ENCODE results near the gene IGF1.
"Not testable (repeated sequence)": the region's sequence is repeated elsewhere in the genome, so short reads cannot be mapped to it uniquely, and the experiment has no call there.

The IGF1 gene

DNA sequence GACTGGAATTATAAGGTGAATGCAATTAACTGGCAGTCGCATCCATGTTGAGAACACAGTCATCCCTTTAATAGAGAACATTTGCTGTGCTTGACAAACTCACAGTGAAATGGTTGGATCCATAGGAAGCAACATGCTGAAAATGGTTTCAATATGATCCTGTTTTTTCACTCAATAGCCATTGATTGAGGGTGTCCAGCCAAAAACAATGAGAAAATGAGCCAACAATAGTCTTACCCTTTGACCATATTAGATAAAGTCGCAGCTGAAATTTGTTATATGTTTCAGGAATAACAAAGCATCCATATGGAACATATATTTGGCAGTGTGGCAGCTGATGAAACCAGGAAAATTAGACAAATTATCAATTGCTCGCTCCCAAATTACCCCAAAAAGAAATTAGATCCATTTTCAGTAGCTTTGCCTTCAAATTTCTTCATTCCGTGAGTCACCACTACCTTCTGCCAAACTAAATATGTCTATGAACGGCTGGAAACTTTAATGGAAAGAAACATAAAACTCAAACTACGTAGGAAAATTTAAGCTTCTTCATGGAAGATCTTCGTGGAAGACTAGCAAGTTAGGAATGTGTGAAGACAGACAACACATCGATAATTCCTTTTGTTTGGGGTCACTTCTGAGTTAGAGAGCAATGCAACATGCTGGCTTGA, 17.4 kb downstream of the IGF1 start:
- no peak for DNase-seq (ENCODE audit: insufficient read length, low spot score)

DNA sequence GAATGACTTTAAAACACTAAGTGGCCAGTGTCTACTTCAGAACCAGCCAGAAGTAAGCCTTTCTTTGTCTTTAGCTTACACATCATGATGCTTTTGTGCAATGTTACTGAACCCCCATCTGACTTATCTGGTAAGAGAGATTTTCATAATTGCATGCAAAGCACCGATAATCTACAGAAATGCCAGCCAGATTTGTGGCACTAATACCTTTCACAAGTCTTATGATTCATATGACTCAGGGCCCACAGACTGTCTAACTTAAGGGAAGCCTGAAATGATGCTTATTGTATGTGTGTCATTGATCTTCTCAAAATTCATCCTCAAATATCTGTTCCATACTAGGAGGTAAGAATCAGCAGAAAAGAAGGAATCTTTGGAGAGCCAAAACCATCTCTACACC, 18.0 kb downstream of the IGF1 start:
- TF ChIP-seq POLR2A (IDR thresholded peaks at IDR 0.05; ENCODE audit: low read depth, low read length), result no peak
- no peak for DNase-seq (ENCODE audit: insufficient read length, low spot score)
- FAIRE-seq, result no peak

More for the DNA sequence above, 17.4 kb downstream of the IGF1 start:
- TF ChIP-seq POLR2A (IDR thresholded peaks at IDR 0.05; ENCODE audit: low read depth, low read length), result no peak
- no peak for FAIRE-seq

DNA sequence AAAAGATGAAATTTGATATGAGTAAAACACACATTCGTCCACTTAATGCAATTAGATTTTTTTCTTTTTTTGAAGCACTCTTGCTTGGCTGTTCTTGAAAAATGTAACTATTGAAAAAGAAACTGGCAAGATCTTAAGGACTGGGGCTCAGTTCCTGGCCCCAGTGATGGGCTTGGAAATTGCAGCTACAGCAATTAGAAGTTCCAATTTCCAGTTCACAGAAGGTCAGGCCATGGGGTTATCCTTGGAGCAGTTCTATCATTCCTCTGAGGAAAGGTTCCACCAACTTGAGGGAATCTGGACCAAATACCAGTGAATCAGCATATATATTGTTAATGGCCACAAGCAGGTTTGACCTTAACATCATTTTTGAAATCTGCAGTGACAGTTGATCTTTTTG, 18.9 kb downstream of the IGF1 start:
- no peak for DNase-seq (ENCODE audit: insufficient read length, low spot score)
- no peak for TF ChIP-seq POLR2A (IDR thresholded peaks at IDR 0.05; ENCODE audit: low read depth, low read length)
- no peak for FAIRE-seq

DNA sequence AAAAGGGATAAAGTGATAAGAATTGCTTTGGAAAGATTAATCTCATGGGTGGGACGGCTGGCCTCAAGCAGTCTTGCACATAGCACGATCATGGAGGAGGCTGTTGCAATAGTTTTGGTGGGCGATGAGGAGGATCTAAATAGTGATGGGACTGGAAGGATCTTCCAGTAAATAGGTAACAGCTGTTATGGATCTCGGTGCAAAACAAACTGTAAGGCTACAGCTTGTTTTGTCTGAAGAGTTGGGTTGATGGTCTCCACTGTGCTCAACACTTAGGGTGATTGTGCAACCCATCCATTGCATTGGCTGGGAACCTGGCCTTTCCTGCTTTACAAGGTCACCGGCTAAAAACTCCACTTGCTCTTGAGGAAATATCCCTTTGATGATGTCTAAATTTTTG, 21.0 kb downstream of the IGF1 start:
- FAIRE-seq (no peak), DNase-seq (ENCODE audit: insufficient read length, low spot score) (no peak)
- no peak for TF ChIP-seq POLR2A (IDR thresholded peaks at IDR 0.05; ENCODE audit: low read depth, low read length)

DNA sequence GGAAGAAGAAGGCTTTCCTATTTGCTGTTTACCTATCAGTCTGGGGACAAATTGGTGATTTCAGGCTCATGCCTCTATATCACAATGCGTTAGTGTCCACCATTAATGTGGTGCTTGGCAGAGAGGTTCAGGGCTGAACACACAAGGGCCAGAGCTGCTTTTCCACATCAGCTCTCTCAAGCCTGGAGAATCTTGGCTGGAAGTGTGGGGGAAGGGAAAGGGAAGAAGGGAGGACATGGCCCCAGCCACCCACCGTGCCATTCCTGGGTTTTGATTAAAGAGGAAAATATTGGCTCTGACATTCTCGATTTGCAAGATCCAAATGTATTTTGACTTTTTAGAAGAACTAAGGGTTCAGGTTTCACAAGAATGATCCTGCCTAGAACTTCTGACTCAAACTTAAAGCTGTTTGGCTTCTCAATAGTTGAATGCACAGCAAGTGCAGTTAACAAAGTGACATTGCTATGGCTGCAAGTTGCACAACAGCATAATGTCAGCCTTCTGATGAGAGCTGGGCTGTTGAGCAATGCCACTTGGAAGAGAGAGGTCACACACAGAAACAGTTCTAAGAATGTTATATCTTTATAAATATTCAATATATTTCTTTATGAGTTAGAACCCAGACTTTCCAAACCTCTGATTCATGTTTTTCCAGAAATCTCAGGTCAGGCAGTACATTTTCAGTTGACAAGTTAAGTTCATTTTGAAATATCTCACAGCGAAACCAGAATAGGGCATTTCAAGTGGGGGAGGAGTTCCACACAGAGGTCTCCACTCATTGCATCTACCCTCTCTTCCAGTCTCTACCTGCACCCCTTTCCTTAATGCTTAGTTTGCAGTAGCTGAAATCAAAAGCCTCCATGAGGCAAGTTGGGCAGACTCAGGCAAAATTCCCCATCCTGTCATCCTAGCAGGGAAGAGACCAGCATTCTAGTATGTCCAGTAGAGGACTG, 25.3 kb downstream of the IGF1 start:
- TF ChIP-seq POLR2A (IDR thresholded peaks at IDR 0.05; ENCODE audit: low read depth, low read length), result no peak
- no peak for FAIRE-seq
- no peak for DNase-seq (ENCODE audit: insufficient read length, low spot score)

DNA sequence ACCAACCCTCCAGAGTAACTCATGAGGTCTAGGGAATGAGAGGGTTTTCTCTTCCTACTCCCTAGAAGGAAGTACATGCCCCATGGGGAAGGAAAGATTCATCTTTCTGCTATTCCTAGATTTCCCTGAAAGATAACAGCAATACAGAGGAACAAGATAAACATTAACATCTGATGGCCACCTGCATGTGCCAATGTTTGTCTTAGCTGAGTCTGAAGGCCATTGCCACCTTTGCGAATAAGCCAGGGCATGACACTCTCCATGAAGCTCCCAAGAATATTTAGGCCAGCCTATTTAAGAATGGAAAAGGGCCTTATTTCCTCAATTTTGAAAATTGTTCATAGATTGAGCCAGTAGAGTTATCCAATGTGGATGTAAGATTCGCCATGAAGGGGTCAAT, 26.0 kb downstream of the IGF1 start:
- TF ChIP-seq POLR2A (IDR thresholded peaks at IDR 0.05; ENCODE audit: low read depth, low read length), result no peak
- DNase-seq (ENCODE audit: insufficient read length, low spot score), result no peak
- FAIRE-seq, result no peak

DNA sequence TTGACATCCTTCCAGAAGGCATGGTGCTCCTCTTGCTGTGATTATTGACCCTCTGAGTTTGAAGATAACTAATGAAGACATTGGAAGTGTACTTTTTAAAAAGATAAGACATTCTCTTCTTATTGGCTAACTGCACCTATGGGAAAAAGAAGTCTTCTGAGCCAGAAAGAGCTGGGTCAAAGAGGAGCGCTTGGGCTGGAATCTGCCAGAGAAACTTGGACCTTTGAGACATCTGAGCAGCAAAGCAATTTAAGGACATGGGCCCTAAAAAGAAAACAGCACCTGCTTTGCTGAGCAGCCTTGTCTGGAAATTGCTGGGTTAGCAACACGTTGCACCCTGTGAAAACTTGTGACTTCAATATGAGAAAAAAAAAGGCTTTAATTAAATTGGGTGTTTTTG, 27.8 kb downstream of the IGF1 start:
- no peak for FAIRE-seq
- no peak for DNase-seq (ENCODE audit: insufficient read length, low spot score)
- TF ChIP-seq POLR2A (IDR thresholded peaks at IDR 0.05; ENCODE audit: low read depth, low read length), result no peak

DNA sequence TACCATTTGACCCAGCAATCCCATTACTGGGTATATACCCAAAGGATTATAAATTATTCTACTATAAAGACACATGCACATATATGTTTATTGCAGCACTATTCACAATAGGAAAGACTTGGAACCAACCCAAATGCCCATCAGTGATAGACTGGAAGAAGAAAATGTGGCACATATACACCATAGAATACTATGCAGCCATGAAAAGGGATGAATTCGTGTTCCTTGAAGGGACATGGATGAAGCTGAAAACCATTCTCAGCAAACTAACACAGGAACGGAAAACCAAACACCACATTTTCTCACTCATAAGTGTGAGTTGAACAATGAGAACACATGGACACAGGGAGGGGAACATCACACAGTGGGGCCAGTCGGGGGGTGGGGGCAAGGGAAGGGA, 31.3 kb downstream of the IGF1 start:
- FAIRE-seq; DNase-seq (ENCODE audit: insufficient read length, low spot score): not testable (repeated sequence)

DNA sequence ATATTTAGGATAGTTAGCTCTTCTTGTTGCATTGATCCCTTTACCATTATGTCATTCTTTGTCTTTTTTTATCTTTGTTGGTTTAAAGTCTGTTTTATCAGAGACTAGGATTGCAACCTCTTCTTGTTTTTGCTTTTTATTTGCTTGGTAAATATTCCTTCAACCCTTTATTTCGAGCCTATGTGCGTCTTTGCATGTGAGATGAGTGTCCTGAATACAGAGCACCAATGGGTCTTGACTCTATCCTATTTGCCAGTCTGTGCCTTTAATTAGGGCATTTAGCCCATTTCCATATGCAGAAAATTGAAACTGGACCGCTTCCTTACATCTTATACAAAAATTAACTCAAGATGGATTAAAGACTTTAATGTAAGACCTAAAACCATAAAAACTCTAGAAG, 32.9 kb downstream of the IGF1 start:
- FAIRE-seq, result not testable (repeated sequence)

DNA sequence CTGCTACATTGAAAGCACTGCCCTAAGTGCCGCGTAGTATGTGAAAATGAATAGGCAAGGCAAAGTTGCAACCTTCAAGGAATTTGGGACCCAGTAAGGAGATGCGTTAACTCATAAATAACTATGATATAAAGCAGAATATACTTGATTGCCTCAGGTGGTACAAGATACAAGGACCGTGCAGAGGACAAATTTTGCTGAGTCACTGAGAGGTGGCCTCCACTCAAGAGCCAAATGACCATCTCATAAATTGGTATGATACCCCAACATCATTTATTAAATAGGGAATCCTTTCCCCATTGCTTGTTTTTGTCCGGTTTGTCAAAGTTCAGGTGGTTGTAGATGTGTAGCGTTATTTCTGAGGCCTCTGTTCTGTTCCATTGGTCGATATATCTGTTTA, 35.7 kb downstream of the IGF1 start:
- TF ChIP-seq POLR2A (IDR thresholded peaks at IDR 0.05; ENCODE audit: low read depth, low read length), result no peak
- FAIRE-seq (no peak), DNase-seq (ENCODE audit: insufficient read length, low spot score) (no peak)

More for the DNA sequence above, 32.9 kb downstream of the IGF1 start:
- DNase-seq (ENCODE audit: insufficient read length, low spot score), result not testable (repeated sequence)

DNA sequence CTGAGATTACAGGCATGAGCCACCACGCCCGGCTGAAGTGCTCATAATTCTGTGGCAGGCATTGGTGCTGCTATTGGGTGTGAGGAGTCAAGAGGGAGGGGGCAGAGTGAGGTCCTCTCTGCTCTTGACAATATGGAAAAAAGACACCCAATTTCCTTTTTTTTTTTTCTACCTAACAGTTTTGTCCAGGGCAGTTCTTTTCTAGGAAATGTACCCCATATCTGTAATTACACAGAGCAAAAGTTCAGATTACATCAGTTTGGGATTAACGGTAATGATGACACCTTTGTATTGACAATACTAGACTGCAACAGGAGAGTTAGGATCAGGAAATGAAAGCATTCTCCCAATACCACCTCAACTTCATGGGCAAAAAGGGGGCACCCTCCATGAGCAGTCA, 36.3 kb downstream of the IGF1 start:
- no peak for TF ChIP-seq POLR2A (IDR thresholded peaks at IDR 0.05; ENCODE audit: low read depth, low read length)
- FAIRE-seq (no peak), DNase-seq (ENCODE audit: insufficient read length, low spot score) (no peak)

DNA sequence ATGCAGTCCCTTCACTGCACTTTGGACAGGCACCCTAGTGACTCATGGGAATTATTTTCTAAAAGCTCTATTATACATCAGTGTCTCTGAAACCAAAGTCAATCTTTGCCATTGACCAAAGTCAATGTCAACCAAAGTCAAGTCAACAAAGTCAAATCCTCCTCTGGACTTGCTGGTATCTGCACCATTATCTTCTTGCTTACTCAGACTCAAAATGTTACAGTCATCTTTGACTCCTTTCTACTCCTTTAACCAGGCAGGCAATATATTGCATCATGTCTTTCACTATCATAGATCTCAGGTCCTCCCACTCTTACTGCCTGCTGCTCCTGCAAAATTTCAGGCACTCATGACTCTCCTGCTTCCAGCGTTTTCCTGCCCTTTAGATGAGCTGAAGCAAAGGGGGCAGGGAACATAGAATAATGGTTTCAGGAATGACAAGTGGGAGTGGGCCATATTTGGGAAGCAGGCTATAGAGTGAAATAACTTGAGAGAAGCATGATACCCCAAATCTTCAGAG, 39.2 kb downstream of the IGF1 start:
- no peak for TF ChIP-seq POLR2A (IDR thresholded peaks at IDR 0.05; ENCODE audit: low read depth, low read length)
- FAIRE-seq (no peak), DNase-seq (ENCODE audit: insufficient read length, low spot score) (no peak)

DNA sequence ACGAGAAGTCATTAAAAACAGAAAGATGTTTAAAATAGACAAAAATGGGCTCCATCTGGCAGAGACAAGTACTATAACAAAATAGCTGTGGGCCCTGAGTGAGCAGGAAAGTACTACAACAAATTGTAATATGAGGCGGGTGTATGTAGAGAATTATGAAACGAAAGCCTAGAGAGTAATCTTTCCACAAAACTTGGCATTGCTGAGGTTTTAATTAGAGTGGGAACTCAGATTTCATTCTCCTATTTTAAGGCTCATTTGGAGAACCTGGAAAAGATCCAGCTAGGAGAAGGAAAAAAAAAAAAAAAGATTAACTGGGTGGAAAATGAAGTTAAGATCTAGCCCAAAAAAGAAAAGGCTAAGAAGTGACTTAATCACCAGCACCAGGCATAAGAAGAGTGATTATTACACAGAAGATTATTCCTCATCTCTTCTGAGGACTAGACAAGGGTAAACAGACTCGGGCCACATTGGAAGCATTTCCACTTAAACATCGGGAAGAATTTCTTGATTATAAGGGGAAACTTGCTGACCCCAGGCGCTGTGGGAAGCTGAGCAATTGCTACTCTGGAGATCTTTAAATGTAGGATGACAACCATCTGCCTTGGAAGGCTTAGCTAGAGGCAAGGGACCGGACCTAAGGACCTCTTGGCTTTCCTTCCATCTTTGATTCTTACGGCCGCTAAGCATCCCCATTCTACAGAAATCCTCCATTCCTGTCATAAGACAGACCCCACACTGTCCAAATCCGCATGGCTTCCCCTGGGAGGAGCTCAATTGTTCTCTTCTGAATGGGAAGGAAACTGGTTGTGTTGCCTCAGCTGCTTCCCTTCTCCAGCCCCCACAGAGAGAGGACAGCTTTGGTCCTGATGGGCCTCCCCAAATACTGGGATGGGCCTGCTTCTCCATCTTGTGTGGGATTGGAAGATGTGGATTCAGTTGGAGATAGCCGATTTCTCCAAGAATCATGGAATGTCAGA, 40.6 kb downstream of the IGF1 start:
- DNase-seq (ENCODE audit: insufficient read length, low spot score), result no peak
- TF ChIP-seq POLR2A (IDR thresholded peaks at IDR 0.05; ENCODE audit: low read depth, low read length), result no peak

DNA sequence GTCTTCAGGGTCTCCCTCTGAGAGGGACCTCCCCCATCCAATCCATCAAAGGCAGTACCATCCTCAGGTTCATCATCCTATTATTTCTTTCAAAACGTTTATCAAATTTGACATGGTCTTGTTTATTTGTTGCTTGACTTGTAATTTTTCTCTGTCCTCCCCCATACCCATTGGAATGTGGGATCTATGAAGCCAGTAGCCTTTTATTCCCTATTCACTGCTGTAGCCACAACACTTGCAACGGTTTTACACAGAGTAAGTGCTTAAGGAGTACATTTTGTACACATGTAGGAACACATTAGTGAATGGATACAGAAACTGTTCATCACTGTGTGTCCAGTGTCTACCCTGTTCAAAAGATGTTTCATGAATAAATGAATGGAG, 41.5 kb downstream of the IGF1 start:
- no peak for FAIRE-seq
- no peak for DNase-seq (ENCODE audit: insufficient read length, low spot score)
- TF ChIP-seq POLR2A (IDR thresholded peaks at IDR 0.05; ENCODE audit: low read depth, low read length), result no peak

More for the DNA sequence above, 40.6 kb downstream of the IGF1 start:
- FAIRE-seq, result no peak
